C1 segment of cervical spinal cord (tissue), 14 donors: ENCODE results near the gene DVL3.
"Not testable (repeated sequence)": the region's sequence is repeated elsewhere in the genome, so short reads cannot be mapped to it uniquely, and the experiment has no call there.

Experiments
- DNase-seq, 14 donors: peaks; one replicate each; lab custom pipeline; 2025; lab: John Stamatoyannopoulos, UW

DVL3 gene

DNA sequence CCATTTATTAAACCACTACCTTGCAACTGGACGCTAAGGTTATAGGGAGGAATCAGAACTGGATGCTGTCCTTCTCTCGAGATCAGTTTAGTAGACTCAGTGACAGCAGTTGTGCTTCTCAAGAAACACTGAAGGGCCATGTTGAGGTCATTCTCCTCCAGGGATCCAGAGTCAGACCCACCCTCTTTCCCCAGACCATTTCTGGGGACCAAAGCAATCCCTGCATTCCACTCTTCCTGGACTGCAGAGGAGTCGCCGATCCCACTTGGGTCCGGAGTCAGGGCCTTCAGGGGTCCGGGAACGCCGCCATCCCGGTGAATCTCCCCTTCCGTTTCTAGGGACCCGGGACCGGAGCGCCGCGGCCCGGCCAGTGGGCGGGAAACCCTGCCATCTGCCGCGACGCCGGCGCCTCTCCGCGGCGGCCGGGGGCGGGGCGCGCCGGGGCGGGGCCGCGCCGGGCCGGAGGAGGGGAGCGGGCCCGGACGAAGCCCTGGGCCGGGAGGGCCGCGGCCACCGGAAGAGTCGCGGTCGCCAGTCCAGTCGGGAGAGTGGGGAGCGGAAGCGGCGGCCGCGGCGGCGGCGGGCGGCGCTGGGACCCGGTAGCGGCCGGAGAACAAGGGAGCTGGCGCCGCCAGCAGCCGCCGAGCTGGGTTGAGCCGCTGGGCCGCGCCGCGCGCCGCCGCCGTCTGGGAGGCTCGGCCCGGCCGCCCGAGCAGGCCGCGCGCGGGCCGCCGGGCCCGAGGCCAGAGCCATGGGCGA lies at the start of gene DVL3:
TSS of gene DVL3 (plus strand) at position 493 of the 759 bp plus-strand sequence. CDS start at position 752, 259 bp downstream.
- DNase-seq, result peak in 13 of 14 donors; percentile 21 to 77 (median 56)

DNA sequence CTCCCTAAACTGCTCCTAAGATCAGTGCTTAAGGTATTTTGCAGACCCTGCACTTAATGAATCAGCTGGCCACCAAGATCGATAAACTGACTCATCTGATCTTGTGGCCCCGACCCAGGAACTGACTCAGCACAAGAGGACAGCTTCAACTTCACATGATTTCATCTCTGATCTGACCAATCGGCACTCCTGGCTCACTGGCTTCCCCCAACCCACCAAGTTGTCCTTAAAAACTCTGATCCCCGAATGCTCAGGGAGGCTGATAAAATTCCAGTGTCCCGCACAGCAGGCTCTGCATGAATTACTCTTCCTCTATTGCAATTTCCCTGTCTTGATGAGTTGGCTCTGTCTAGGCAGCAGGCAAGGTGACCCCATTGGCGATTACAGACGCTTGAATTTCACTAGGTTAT lies 44.9 kb upstream of the DVL3 start:
- no peak for DNase-seq

DNA sequence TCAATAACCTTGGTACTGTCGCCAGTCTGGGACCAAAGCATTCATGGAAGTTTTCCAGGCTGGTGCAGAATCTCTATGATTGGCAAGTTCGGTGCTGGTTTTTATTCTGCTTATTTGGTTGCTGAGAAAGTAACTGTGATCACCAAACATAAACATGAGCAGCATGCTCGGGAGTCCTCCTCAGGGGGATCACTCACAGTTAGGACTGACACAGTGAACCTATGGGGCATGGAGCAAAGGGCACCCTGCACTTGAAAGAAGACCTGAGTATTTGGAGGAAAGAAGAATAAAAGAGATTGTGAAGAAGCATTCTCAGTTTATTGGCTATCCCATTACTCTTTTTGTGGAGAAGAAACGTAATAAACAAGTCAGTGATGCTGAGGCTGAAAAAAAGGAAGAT lies 39.2 kb upstream of the DVL3 start:
- DNase-seq, result no peak

DNA sequence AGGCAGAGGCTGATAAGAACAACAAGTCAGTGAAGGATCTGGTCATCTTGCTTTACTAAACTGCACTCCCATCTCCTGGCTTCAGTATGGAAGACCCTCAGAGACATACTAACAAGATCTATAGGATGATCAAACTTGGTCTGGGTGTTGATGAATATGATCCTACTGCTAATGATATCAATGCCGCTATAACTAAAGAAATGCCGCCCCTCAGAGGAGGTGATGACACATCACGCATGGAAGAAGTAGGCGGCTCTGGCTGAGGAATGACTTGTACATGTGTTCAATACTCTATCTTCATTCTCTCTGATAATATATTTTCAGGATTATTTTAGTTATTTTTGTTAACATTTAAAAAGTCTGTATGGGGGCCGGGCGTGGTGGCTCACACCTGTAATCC lies 37.5 kb upstream of the DVL3 start:
- DNase-seq, result no peak

DNA sequence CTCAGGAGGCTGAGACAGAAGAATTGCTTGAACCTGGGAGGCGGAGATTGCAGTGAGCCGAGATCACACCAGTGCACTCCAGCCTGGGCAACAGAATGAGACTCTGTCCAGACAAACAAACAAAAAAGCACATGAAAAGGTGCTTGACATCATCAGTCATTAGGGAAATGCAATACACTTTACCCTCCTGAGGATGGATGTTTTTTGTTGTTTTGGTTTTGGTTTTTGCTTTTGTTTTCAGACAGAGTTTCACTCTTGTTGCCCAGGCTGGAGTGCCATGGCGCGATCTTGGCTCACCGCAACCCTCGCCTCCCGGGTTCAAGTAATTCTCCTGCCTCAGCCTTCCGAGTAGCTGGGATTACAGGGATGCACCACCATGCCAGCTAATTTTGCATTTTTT lies 34.1 kb upstream of the DVL3 start:
- not testable (repeated sequence) for DNase-seq

DNA sequence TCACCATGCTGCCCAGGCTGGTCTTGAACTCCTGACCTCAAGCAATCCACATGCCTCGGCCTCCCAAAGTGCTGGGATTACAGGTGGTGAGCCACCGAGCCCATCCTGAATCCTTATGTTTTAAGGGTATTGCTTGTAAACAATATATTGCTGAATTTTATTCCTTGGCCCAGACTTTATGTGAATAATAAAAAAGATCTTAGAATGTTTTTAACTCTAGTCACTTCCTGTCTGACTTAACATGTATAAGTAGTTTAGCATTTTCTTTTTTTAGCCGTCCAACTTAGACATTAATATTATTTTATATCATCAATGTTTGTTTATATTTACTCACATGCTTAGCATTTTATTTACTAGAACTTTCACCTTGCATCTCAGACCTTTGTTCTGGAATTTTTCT lies 29.2 kb upstream of the DVL3 start:
- no peak for DNase-seq

DNA sequence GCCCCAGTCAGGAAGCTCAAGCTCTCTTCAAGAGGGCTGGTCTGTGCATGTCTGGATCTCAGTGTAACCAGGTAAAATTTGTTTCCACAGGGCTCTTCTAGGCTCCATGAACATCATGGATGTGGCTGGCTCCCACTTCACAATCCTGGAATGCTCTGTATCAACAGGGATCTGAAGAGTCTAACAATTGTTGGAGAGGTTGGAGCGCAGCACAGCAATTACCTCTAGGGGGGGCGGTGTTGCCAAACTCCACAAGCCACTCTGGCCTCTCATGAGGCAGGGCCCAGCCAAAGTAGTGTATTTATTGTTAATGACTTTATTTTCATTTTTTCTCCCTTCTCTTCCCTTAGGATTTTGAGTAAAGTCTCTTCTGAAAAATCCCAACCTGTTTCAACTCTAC lies 26.2 kb upstream of the DVL3 start:
- no peak for DNase-seq

DNA sequence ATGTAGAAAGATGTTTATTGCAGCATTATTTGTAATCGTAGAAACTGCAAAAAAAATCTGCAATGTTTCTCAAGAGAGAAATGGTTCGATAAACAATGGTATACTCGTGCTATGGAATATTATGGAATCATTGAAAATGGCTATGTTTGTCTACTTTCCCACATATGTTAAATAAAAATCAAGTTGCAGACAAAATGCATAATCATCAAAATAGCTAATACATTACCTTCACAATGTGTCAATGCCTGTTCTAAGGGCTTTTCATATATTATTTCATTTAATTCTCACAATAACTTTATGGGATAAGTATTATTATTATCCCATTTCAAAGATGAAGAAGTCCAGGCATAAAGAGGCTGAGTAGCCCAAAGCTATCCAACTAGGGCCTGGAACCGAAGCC lies 22.2 kb upstream of the DVL3 start:
- DNase-seq, result no peak

DNA sequence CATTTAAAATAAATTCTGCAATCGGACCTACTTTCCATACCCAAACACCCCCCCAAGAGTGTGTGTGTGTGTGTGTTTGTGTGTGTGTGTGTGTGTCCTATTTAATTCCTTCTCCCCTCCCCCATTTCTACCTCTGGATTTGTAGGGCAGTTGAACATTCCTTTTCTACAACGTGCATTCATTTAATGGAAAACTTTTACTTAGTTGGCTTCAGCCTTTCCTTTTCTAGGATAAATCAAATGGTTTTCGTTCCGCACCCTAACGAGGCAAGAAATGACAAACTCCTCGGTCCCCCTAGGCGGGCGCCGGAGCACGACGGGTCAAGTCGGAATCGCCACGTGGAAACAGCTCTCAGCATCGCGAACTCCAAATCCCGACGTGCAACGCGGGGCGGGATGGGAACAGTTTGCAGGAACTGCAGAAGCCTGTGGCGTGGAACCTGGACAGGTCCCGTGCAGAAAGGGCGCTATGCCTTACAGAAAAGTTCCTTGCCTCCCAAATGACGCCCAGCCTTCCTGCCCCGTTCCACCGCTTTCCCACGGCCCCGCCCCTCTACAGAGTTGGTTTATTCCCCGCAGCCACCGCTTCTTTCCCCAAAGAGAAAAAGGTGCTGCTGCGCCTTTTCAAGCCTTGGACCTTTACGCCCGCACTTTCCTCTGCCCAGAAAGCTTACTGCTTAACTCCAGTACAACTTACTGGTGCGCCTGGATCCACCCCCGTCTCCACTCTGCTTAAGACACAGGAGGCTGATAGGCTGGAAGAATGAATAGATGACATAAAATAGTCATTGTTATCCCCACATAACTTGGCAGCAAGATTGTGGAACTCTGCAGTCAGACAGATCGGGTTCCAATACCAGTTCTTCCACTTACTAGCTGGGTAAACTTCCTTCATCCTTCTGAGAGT lies 21.1 kb upstream of the DVL3 start:
- DNase-seq, result peak; percentile 6 to 89 (median 74)

DNA sequence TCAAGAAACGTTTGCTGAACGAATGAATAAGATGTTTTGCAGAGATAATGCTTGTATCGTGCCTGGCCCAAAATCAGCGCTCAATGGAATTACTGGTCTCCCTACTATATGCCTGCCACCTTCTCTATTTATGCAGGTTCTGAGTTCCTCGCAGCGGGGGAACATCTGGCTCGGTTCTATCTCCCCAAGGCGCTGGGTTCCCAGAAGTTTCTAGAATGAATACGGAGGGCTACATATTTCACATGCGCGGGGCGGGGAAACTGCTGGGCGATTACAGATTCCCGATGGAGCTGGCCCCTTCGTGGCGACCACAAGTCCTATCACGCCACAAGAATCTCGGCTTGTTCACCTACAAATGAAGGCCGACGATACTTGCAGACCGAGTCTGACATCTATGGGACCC lies 20.4 kb upstream of the DVL3 start:
- DNase-seq, result peak in 1 of 14 donors; percentile 57

DNA sequence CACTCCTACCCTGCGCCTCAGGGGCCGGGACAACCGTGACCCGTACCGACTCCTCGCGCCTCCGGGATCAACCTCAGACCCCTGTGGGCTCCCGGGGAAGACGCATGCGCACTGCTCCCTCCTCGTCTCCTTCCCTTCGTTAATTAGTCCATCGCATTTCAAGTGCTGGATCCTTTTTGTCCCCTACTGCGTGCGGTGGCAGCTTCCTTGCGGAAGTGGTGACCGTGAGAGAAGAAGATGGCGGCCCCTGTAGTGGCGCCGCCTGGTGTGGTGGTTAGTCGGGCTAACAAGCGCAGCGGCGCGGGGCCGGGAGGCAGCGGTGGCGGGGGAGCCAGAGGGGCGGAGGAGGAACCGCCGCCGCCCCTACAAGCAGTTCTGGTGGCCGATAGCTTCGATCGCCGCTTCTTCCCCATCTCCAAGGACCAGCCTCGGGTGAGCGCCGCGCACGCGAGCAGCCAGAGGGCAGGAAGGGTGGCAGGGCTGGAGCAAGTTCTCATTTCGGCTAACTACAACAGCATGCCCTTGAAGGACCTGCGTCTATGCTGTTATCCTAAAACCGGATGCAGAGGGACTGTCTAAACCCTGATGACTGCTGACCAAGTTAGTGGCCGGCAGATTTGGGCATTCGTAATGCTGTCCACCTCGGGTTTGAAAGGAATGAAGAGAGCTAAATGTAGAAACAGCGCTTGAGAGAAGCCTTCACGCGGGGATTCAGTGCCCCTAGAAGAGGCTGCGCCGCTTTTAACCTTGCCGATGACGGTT lies 19.8 kb upstream of the DVL3 start, which contains the start of gene EIF2B5:
TSS of gene EIF2B5 (plus strand) at position 210 of the 762 bp plus-strand sequence. CDS start at position 238, 28 bp downstream.
- DNase-seq, result peak; percentile 38 to 94 (median 92)

DNA sequence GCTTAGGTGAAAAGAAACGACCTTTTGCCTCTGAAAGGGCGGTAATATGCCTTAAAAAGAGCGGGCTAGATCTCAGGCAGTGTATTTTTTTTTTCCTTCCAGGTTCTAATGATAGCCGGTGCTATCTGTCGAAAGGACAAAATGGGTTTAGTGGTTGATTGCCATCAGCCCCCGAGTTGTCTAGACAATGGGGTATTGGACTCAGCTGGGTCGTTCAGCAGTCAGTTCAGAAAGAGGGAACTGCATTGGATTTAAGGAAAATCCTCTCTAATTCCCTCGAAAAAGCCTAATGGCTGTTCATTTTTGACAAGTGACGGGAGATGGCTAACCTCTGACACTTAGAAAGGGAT lies 19.3 kb upstream of the DVL3 start:
- no peak for DNase-seq

DNA sequence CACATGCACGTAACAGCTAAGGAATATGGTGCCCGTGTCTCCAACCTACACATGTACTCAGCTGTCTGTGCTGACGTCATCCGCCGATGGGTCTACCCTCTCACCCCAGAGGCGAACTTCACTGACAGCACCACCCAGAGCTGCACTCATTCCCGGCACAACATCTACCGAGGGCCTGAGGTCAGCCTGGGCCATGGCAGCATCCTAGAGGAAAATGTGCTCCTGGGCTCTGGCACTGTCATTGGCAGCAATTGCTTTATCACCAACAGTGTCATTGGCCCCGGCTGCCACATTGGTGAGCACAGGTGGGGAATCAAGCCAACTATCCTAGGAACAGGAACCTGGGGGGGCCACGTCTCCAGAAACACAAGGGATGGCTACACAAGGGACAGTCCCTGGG lies 14.7 kb upstream of the DVL3 start:
- DNase-seq, result no peak

DNA sequence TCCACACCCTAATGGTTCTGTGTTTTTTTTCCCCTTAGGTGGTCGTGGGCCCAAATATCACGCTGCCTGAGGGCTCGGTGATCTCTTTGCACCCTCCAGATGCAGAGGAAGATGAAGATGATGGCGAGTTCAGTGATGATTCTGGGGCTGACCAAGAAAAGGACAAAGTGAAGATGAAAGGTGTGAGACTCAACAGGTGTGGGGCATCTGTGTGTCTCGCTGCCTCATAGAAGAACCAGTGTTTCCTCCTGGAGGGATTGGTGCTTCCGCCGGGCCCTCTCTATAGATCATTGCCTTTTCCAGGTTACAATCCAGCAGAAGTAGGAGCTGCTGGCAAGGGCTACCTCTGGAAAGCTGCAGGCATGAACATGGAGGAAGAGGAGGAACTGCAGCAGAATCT lies 13.0 kb upstream of the DVL3 start:
- no peak for DNase-seq

DNA sequence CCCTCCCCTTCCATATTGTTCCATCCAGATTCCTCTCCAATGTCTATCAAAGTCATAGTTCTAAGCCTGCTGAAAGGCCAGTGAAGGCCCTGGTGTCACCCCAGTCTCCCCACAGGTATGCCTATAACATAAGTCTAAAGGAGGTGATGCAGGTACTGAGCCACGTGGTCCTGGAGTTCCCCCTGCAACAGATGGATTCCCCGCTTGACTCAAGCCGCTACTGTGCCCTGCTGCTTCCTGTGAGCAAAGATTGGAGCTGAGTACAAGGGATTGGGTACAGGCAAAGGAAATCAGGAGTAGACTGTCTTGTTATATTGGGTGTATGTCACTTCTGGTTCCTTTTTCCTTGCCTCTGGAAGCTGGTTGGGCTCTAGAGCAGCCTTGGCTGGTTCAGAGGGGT lies 11.8 kb upstream of the DVL3 start:
- no peak for DNase-seq

DNA sequence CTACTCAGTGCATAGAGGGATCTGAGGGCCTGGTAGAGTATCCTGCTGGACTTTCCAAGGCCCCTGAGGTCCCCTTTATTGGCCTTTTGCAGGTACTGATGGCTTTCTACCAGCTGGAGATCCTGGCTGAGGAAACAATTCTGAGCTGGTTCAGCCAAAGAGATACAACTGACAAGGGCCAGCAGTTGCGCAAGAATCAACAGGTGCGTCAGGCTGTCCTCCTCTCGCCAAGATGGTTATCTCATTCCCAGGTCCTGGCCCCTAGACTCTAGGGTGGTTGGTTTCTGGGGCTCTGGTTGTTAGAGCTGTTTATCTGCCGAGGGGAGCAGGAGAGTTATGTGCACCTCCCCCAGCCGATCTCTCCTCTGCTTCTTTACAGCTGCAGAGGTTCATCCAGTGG lies 10.7 kb upstream of the DVL3 start:
- no peak for DNase-seq

DNA sequence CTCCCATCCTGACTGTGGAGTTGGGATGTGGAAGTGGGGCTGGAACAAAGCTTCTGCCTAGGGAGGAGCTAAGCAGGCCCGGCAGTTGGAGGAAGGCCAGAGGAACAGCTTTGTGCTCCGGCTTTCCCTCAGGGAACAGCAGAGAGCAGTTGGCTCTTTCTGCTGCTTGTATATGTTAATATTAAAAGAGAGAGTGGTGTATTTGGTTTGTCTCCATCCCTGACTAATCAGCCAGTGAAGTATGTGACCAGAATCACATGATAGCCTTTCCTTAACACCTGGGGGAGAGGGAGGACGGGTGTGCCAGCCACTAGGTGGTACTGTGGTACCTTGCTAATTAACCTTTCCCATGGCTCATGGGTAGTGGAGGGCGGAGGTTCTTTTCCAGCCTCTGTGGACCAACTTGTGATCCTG lies 10.1 kb upstream of the DVL3 start:
- peak in 2 of 14 donors; percentile 4 to 44 for DNase-seq

DNA sequence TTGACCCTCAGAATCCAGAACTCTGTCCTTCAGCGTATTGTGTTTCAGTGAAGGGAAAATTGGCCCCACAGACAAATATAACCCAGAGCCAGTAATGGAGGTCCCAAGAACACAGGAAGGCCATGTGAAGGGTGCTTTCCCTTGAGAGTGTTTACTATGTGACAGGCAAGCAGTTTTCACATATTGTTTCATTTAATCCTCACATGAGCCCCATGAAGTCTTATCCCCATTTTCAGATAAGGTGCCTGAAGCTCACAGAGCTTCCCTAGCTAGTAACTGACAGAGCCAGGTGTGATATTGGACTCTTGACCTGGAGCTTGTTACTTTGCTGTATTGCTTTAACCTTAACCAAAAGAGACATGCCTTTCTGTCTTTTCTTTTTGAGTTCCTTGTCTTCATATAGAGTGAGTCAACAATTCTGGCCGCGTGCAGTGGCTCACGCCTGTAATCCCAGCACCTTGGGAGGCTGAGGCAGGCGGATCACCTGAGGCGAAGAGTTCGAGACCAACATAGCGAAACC lies 9.4 kb upstream of the DVL3 start:
- no peak for DNase-seq

DNA sequence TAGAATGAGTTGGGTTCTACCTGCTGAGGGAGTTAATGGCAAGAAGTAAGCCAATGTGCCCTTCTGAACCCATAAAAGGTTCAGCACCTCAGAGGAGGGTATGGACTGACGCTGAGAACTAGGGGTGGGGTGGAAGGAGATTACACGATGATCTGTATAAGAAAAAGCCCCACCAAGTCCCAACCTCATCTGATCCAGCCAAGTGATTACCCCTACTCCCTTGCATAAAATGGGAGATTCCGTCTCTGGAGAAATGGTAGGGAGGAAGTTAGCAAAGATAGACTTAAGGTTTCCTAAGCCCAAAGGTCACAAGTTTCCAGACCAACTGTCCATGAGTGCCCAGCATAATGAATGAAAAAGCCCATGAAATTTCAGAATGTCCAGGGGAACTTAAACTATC lies 7.1 kb upstream of the DVL3 start:
- DNase-seq, result no peak

DNA sequence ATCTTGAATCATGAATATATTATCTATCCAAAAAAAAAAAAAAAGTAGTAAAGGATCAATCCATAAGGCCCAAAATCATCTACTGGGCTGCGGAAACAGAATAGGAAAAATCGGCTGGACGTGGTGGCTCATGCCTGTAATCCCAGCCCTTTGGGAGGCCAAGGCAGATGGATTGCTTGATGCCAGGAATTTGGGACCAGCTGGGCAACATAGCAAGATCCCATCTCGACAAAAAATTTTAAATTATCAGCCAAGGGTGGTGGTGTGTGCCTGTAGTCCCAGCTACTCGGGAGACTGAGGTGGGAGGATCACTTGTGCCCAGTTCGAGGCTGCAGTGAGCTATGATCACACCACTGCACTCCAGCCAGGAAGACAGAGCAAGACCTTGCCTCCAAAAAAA lies 6.1 kb upstream of the DVL3 start:
- DNase-seq, result no peak

DNA sequence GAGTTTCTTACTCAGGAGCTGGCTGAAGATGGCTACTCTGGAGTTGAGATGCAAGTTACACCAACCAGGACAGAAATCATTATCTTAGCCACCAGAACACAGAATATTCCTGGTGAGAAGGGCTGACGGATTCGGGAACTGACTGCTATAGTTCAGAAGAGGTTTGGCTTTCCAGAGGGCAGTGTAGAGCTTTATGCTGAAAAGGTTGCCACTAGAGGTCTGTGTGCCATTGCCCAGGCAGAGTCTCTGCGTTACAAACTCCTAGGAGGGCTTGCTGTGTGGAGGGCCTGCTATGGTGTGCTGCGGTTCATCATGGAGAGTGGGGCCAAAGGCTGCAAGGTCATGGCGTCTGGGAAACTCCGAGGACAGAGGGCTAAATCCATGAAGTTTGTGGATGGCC lies 5.4 kb upstream of the DVL3 start:
- DNase-seq, result not testable (repeated sequence)
